WTC11 (cell line): Measurements from ENCODE around the gene PPP1R16B. TPM values are rescaled to one million over a fixed set of nuclear protein-coding genes. Genes with fewer than 3 reads are reported as not detected.

ENCODE experiments used
- ATAC-seq: fragments of 200-7000 bp; cut with Tn5 transposase; 2 replicates; pipeline ENCODE4 v1.10.0; 2021; ENCODE audit warnings: mild to moderate bottlenecking, moderate library complexity
- CTCF ChIA-PET: fragments of 300-600 bp; sonication (Branson Sonifier 250); formaldehyde crosslinking; loops from one replicate; lab custom pipeline; 2021; ENCODE audit warnings: antibody characterized with exemption; lab: Charles Lee
- POLR2A ChIA-PET: fragments of 350-600 bp; sonication (Branson Sonifier 250); formaldehyde crosslinking; loops from one replicate; lab custom pipeline; 2021; ENCODE audit warnings: antibody characterized with exemption; lab: Charles Lee
- DNase-seq: peaks from one replicate; pipeline ENCODE4 v3.0.0; 2021; ENCODE audit warnings: low spot score
- H3K27ac Mint-ChIP-seq: 2 replicates; pipeline ENCODE4 v1.8.0; 2021; ENCODE audit warnings: mixed read lengths
- H3K27me3 Mint-ChIP-seq: 2 replicates; pipeline ENCODE4 v1.8.0; 2021; ENCODE audit warnings: low read depth, mild to moderate bottlenecking, moderate library complexity, mixed read lengths
- H3K36me3 Mint-ChIP-seq: 2 replicates; pipeline ENCODE4 v1.8.0; 2021; ENCODE audit warnings: mixed read lengths
- H3K4me1 Mint-ChIP-seq: 2 replicates; pipeline ENCODE4 v1.8.0; 2022; ENCODE audit warnings: mixed read lengths
- H3K4me3 Mint-ChIP-seq: 2 replicates; pipeline ENCODE4 v1.8.0; 2021; ENCODE audit warnings: mild to moderate bottlenecking, moderate library complexity, mixed read lengths
- H3K9me3 Mint-ChIP-seq: 2 replicates; pipeline ENCODE4 v1.8.0; 2021; ENCODE audit warnings: mixed read lengths
- ATF3 ChIP-seq: sonication (generic); formaldehyde crosslinking; conservative IDR thresholded peaks from 2 replicates; pipeline ENCODE4 v1.8.1; 2022; ENCODE audit warnings: mild to moderate bottlenecking, missing genetic modification reagents
- CBFB ChIP-seq: sonication (generic); formaldehyde crosslinking; IDR thresholded peaks from 2 replicates; pipeline ENCODE4 v1.8.1; 2022; ENCODE audit warnings: mild to moderate bottlenecking, low read depth, missing genetic modification reagents
- CTCF ChIP-seq: fragments of 200-600 bp; IDR thresholded peaks from 2 replicates; pipeline ENCODE4 v1.8.0; 2022; ENCODE audit warnings: antibody characterized with exemption
- ESRRA ChIP-seq: sonication (generic); formaldehyde crosslinking; IDR thresholded peaks from 2 replicates; pipeline ENCODE4 v1.8.1; 2022; ENCODE audit warnings: mild to moderate bottlenecking, missing genetic modification reagents, borderline replicate concordance
- FOXJ3 ChIP-seq: sonication (generic); formaldehyde crosslinking; IDR thresholded peaks from 2 replicates; pipeline ENCODE4 v1.9.0; 2021; ENCODE audit warnings: missing genetic modification reagents, mild to moderate bottlenecking, borderline replicate concordance
- GABPB1 ChIP-seq: sonication (generic); formaldehyde crosslinking; IDR thresholded peaks from 2 replicates; pipeline ENCODE4 v1.8.1; 2023; ENCODE audit warnings: mild to moderate bottlenecking, missing genetic modification reagents
- HMGA2 ChIP-seq: fragments of 250-450 bp; sonication (Bioruptor Pico); IDR thresholded peaks from 2 replicates; pipeline ENCODE4 v1.4.0; 2021; ENCODE audit warnings: mild to moderate bottlenecking, moderate library complexity
- IRF2 ChIP-seq: sonication (generic); formaldehyde crosslinking; IDR thresholded peaks from 2 replicates; pipeline ENCODE4 v1.8.0; 2022; ENCODE audit warnings: low read depth, missing genetic modification reagents, borderline replicate concordance
- JUN ChIP-seq: sonication (generic); formaldehyde crosslinking; IDR thresholded peaks from 2 replicates; pipeline ENCODE4 v1.8.0; 2023; ENCODE audit warnings: mild to moderate bottlenecking, missing genetic modification reagents
- KAT7 ChIP-seq: sonication (generic); formaldehyde crosslinking; IDR thresholded peaks from 2 replicates; pipeline ENCODE4 v1.8.1; 2023; ENCODE audit warnings: missing genetic modification reagents, mild to moderate bottlenecking, borderline replicate concordance
- NFYB ChIP-seq: sonication (generic); formaldehyde crosslinking; conservative IDR thresholded peaks from 2 replicates; pipeline ENCODE4 v1.8.0; 2022; ENCODE audit warnings: low read depth, missing genetic modification reagents
- PRDM15 ChIP-seq: sonication (generic); formaldehyde crosslinking; IDR thresholded peaks from 2 replicates; pipeline ENCODE4 v1.8.0; 2022; ENCODE audit warnings: missing genetic modification reagents
- TCF7 ChIP-seq: sonication (generic); formaldehyde crosslinking; IDR thresholded peaks from 2 replicates; pipeline ENCODE4 v1.8.0; 2022; ENCODE audit warnings: mild to moderate bottlenecking, low read depth, missing genetic modification reagents, moderate library complexity
- ZNF138 ChIP-seq: sonication (generic); formaldehyde crosslinking; conservative IDR thresholded peaks from 2 replicates; pipeline ENCODE4 v1.8.1; 2022; ENCODE audit warnings: mild to moderate bottlenecking, moderate library complexity, missing genetic modification reagents
- ZNF219 ChIP-seq: sonication (generic); formaldehyde crosslinking; IDR thresholded peaks from 2 replicates; pipeline ENCODE4 v1.8.0; 2023; ENCODE audit warnings: missing genetic modification reagents, mild to moderate bottlenecking, borderline replicate concordance
- ZNF263 ChIP-seq: sonication (generic); formaldehyde crosslinking; IDR thresholded peaks from 2 replicates; pipeline ENCODE4 v1.8.1; 2022; ENCODE audit warnings: low read depth, mild to moderate bottlenecking, moderate library complexity, missing genetic modification reagents
- ZSCAN18 ChIP-seq: fragments of 250-450 bp; sonication (Bioruptor Pico); IDR thresholded peaks from 2 replicates; pipeline ENCODE4 v2.1.2; 2022; ENCODE audit warnings: mild to moderate bottlenecking, moderate library complexity
- total RNA-seq: library from RNA; stranded (reverse); gene quantifications from 3 replicates; pipeline ENCODE4 v1.2.3, GENCODE V29; 2021

PPP1R16B gene
- total RNA-seq, 1 experiment from 2014 or later = 12.0 TPM

- H3K9me3 Mint-ChIP-seq = no peaks in the 10 kb centered on the region
- H3K27me3 Mint-ChIP-seq = peaks cover 5% of the 10 kb centered on the region; the same call in 1 of the 2 replicates
- H3K36me3 Mint-ChIP-seq = no peaks in the 10 kb centered on the region
- DNase-seq = no peak
- no peak overlapping the region for H3K27ac Mint-ChIP-seq
- no peak for ATAC-seq
- ChIA-PET CTCF (interaction anchor here (0.5 to 3.5 kb wide), 40 partner anchors 8 to 845 kb away, joined by 3 to 40 read pairs (median 4); partner anchors contain the start of genes ACTR5, FAM83D, PPP1R16B and SLC32A1), POLR2A (interaction anchor here (0.6 to 1.2 kb wide), 2 partner anchors 10 to 55 kb away, joined by 3 read pairs; no protein-coding TSS in a partner anchor)
- H3K4me1 Mint-ChIP-seq = no peaks in the 10 kb centered on the region
- no peak overlapping the region for H3K4me3 Mint-ChIP-seq
- TF ChIP-seq ZNF138 (no peak), GABPB1 (no peak), ATF3 (CRISPR knock-in tag) (no peak), NFYB (CRISPR knock-in tag) (no peak), TCF7 (no peak), HMGA2 (CRISPR knock-in tag) (no peak), CBFB (CRISPR knock-in tag) (no peak), ZSCAN18 (CRISPR knock-in tag) (no peak), FOXJ3 (CRISPR knock-in tag) (no peak), JUN (CRISPR knock-in tag) (no peak), ZNF263 (no peak), ESRRA (CRISPR knock-in tag) (no peak), KAT7 (no peak), IRF2 (CRISPR knock-in tag) (no peak), PRDM15 (CRISPR knock-in tag) (no peak), ZNF219 (CRISPR knock-in tag) (no peak)
- TF ChIP-seq, all 79 proteins: peak for 0
These were observed 15.8 kb upstream of the PPP1R16B start for GRCh38 chr20:38789503-38790199.

GRCh38 chr20:38790200-38791053 is 15.1 kb upstream of the PPP1R16B start:
- H3K27ac Mint-ChIP-seq = no peak overlapping the region
- no peak for TF ChIP-seq ZSCAN18 (CRISPR knock-in tag)
- peak; percentile 65 for TF ChIP-seq CTCF
- H3K4me3 Mint-ChIP-seq = no peak overlapping the region
- ATAC-seq (peak; percentile 92), DNase-seq (peak; percentile 67)
- H3K4me1 Mint-ChIP-seq = no peaks in the 10 kb centered on the region
- H3K9me3 Mint-ChIP-seq = no peaks in the 10 kb centered on the region
- no peaks in the 10 kb centered on the region for H3K36me3 Mint-ChIP-seq
- CTCF ChIA-PET = interaction anchor here (0.5 to 3.5 kb wide), 40 partner anchors 9 to 1564 kb away, joined by 3 to 40 read pairs (median 4); partner anchors contain the start of genes ACTR5, FAM83D, PPP1R16B and SLC32A1
- POLR2A ChIA-PET = interaction anchor here (0.6 to 1.2 kb wide), 2 partner anchors 11 to 54 kb away, joined by 3 read pairs; no protein-coding TSS in a partner anchor
- H3K27me3 Mint-ChIP-seq = peaks cover 5% of the 10 kb centered on the region; the same call in 1 of the 2 replicates
